Measurements from ENCODE around the gene SH3BGRL2. TPM values are rescaled to one million over a fixed set of nuclear protein-coding genes. Genes with fewer than 3 reads are reported as not detected.

The SH3BGRL2 gene
- total RNA-seq, 2 donors from 2014 or later: 26.8 to 93.3 TPM

DNA sequence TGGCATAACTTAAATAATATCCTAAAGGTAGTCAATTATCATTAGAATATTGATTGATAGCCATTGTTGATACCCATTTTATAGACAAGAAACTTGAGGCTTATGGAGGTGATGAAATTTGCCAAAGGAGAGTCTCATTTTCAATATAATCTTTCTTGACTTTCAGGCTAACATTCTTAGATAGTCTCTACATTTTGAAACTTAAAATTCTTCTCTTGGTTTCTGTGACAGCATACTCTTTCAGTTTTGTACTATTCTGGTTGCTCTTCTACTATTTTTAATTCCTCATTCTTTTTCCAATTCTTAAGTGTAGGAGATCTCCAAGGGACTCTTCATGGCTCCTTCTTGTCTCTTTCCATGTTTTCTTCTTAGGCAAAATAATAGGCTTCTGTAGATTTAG is 3.7 kb upstream of the SH3BGRL2 start:
- Histone ChIP-seq H3K27me3 (replicated peaks; ENCODE audit: insufficient read depth) (no peaks in the 10 kb centered on the region), H3K9me3 (no peaks in the 10 kb centered on the region), H3K4me3 (no peak overlapping the region), H3K4me1 (replicated peaks) (no peaks in the 10 kb centered on the region), H3K27ac (no peak overlapping the region), H3K36me3 (no peaks in the 10 kb centered on the region)
- TF ChIP-seq, protein P1, sequence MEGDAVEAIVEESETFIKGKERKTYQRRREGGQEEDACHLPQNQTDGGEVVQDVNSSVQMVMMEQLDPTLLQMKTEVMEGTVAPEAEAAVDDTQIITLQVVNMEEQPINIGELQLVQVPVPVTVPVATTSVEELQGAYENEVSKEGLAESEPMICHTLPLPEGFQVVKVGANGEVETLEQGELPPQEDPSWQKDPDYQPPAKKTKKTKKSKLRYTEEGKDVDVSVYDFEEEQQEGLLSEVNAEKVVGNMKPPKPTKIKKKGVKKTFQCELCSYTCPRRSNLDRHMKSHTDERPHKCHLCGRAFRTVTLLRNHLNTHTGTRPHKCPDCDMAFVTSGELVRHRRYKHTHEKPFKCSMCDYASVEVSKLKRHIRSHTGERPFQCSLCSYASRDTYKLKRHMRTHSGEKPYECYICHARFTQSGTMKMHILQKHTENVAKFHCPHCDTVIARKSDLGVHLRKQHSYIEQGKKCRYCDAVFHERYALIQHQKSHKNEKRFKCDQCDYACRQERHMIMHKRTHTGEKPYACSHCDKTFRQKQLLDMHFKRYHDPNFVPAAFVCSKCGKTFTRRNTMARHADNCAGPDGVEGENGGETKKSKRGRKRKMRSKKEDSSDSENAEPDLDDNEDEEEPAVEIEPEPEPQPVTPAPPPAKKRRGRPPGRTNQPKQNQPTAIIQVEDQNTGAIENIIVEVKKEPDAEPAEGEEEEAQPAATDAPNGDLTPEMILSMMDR (IDR thresholded peaks at IDR 0.05): no peak
- no peak for TF ChIP-seq POLR2AphosphoS5 (IDR thresholded peaks at IDR 0.05)
- TF ChIP-seq POLR2A (IDR thresholded peaks at IDR 0.05): no peak
- intact Hi-C loops (cut with DNase I): no loop called here
- DNase-seq (ENCODE audit: low spot score): no peak

DNA sequence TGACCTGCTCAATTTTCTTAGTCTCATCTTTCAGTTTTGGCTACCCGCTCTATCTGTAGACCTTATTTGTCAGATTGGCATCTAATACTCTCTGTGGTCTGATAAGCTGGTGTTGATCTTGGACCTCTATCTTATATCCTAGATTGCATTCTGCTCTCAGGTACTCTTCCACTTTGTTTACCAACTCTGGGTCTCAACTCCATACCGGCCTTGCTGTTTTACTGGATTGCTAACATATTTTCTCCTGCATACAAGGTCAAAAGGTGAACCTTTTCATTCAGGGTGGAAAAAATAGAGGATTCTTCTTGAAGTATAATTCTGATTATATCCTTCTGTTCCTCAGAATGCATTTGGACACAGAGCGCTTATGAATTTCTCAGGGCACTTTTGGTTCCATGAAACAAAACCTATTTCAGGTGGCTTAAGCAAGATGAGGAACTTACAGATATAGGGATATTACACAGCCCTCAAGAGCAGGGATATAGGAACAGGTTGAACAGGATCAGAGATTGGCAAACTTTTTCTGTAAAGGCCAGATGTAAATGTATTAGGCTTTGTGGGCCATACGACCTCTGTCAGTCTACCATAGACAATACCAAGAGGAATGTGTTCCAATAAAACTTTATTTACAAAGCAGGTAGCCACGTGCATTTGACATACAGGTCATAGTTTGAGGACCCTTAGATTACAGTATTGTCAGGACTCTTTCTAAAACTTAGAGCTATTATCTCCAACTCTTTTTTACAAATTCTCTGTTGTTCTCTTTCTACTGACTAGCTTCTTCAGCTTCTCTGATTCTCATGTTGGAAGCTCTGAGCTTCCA is 2.5 kb upstream of the SH3BGRL2 start:
- TF ChIP-seq, protein P1 (IDR thresholded peaks at IDR 0.05): no peak
- TF ChIP-seq POLR2A (IDR thresholded peaks at IDR 0.05): no peak
- TF ChIP-seq POLR2AphosphoS5 (IDR thresholded peaks at IDR 0.05): no peak
- no peaks in the 10 kb centered on the region for H3K9me3 ChIP-seq
- DNase-seq (ENCODE audit: low spot score): no peak
- no peak overlapping the region for H3K4me3 ChIP-seq
- 76% methylated on average over 5 of the region's 5 CpGs for WGBS
- H3K27me3 ChIP-seq (replicated peaks; ENCODE audit: insufficient read depth): no peaks in the 10 kb centered on the region
- intact Hi-C loops (cut with DNase I): no loop called here
- no peak overlapping the region for H3K27ac ChIP-seq
- H3K36me3 ChIP-seq: no peaks in the 10 kb centered on the region
- no peaks in the 10 kb centered on the region for H3K4me1 ChIP-seq (replicated peaks)

DNA sequence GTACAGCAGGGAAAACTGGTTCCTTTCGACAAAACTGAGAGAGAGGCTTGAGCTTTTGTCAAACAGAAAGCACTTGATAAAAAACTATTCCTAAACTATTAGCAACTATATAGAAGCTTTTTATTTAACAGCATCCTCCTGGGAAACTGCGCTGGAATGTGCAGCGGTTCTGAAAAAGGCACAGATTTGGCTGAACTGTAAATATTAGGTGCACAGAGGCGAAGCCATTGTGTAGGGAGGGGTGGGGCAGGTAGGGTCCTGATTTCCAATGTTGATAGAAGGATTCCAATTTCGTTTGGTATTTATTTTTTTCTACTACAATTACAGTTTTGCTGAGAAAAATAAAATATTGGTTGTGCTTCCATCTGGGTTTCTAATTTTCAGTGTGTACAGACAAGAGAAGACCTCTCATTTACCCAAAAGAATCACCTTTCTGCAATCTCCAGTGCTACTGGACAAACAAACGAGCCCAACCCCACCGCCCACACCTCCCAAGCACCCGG is 698 bp upstream of the SH3BGRL2 start:
- H3K4me1 ChIP-seq (replicated peaks): no peaks in the 10 kb centered on the region
- H3K9me3 ChIP-seq: no peaks in the 10 kb centered on the region
- peak overlapping the region; percentile 87 to 88 for H3K27ac ChIP-seq
- H3K4me3 ChIP-seq: peak overlapping the region; percentile 83 to 91
- no peak for DNase-seq (ENCODE audit: low spot score)
- WGBS: 24% methylated on average over 8 of the region's 8 CpGs
- no peaks in the 10 kb centered on the region for H3K27me3 ChIP-seq (replicated peaks; ENCODE audit: insufficient read depth)
- intact Hi-C loops (cut with DNase I): no loop called here
- H3K36me3 ChIP-seq: no peaks in the 10 kb centered on the region
- TF ChIP-seq POLR2AphosphoS5 (IDR thresholded peaks at IDR 0.05) (no peak), POLR2A (IDR thresholded peaks at IDR 0.05) (no peak)

DNA sequence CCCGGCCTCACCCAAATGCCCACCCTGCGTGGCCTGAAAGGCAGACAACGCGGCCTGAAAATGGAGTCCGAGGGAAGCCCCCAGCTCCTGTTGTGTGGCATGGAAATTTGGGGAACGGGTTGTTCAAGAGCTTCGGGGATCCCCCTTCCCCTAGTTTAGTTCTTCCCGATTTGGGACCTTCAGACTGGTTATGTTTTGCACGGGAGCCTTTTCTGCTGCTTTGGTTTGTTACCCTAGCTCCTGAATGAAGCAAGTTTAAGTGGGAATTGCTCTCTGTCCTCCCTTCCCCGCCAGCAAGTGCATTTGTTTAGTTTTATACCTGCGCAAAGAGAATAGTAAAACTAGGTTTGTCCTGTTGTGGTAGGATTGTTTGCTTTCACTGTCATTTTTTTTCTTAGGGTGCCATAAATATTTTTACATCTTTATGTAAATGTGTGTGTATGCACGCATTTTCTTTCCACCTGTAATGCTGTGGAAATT is 604 bp downstream of the SH3BGRL2 start:
- DNase-seq (ENCODE audit: low spot score): no peak
- intact Hi-C loops (cut with DNase I): no loop called here
- Histone ChIP-seq H3K36me3 (no peaks in the 10 kb centered on the region), H3K9me3 (no peaks in the 10 kb centered on the region), H3K27ac (peak overlapping the region; percentile 87 to 88), H3K4me3 (peak overlapping the region; percentile 83 to 91), H3K27me3 (replicated peaks; ENCODE audit: insufficient read depth) (no peaks in the 10 kb centered on the region), H3K4me1 (replicated peaks) (no peaks in the 10 kb centered on the region)
- 8% methylated on average over 12 of the region's 12 CpGs for WGBS
- TF ChIP-seq, protein P1 (IDR thresholded peaks at IDR 0.05): no peak
- no peak for TF ChIP-seq POLR2AphosphoS5 (IDR thresholded peaks at IDR 0.05)
- no peak for TF ChIP-seq POLR2A (IDR thresholded peaks at IDR 0.05)

DNA sequence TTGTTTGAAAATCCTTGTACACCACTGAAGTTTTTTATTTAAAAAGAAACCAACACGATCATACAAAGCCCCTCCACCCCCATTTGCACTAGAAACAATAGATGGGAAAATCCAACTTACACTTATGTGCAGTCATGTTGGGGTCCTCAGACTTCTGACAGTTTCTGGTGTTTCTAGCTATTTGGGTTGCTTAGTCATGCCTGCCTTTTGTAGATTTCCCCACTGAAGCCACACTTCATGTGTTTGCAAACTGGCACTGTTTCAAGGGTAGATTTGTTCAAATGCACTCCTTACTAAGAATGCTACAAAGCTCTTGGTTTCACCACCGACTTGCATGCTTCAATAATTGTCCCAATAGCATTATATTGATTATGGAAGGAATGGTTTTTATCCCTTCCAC is 1.5 kb downstream of the SH3BGRL2 start:
- no peak for DNase-seq (ENCODE audit: low spot score)
- no peak for TF ChIP-seq POLR2A (IDR thresholded peaks at IDR 0.05)
- TF ChIP-seq POLR2AphosphoS5 (IDR thresholded peaks at IDR 0.05): no peak
- TF ChIP-seq, protein P1 (IDR thresholded peaks at IDR 0.05): no peak
- Histone ChIP-seq H3K4me3 (peak overlapping the region; percentile 83 to 91), H3K27ac (no peak overlapping the region), H3K9me3 (no peaks in the 10 kb centered on the region), H3K27me3 (replicated peaks; ENCODE audit: insufficient read depth) (no peaks in the 10 kb centered on the region), H3K36me3 (no peaks in the 10 kb centered on the region), H3K4me1 (replicated peaks) (no peaks in the 10 kb centered on the region)
- intact Hi-C loops (cut with DNase I): no loop called here
- 68% methylated on average over 2 of the region's 2 CpGs for WGBS

All from prostate gland (tissue), 2 donors.